GM23338 (cell line): ENCODE results near the gene SOX30. TPM values are rescaled to one million over a fixed set of nuclear protein-coding genes. Genes with fewer than 3 reads are reported as not detected.

Source experiments
- ATAC-seq: fragments of 200-7000 bp; cut with Tn5 transposase; 3 replicates; pipeline ENCODE4 v1.9.1; 2020
- DNase-seq: peaks from one replicate; pipeline ENCODE4 v3.0.0-alpha.2; 2015; ENCODE audit warnings: low spot score
- H2AFZ ChIP-seq: fragments of 200-600 bp; sonication (generic); 2 replicates; pipeline ENCODE4 v1.8.0; 2016; ENCODE audit warnings: antibody characterized with exemption, mild to moderate bottlenecking, moderate library complexity
- H3F3A ChIP-seq: fragments of 200-600 bp; sonication (generic); replicated peaks from 2 replicates; pipeline ENCODE4 v1.8.0; 2017; ENCODE audit warnings: antibody characterized with exemption, mixed run types, low read depth
- H3K27ac ChIP-seq: fragments of 200-600 bp; sonication (generic); 2 replicates; pipeline ENCODE4 v1.6.1; 2016; ENCODE audit warnings: low read depth
- H3K27me3 ChIP-seq: fragments of 200-600 bp; sonication (generic); 2 replicates; pipeline ENCODE4 v1.8.0; 2016; ENCODE audit warnings: mild to moderate bottlenecking, mixed run types, moderate library complexity; ENCODE audit not compliant: insufficient read depth
- H3K36me3 ChIP-seq: fragments of 200-600 bp; sonication (generic); 2 replicates; pipeline ENCODE4 v1.8.0; 2016; ENCODE audit warnings: mild to moderate bottlenecking; ENCODE audit not compliant: insufficient read depth
- H3K4me1 ChIP-seq: fragments of 200-600 bp; sonication (generic); 2 replicates; pipeline ENCODE4 v1.8.0; 2016; ENCODE audit warnings: mild to moderate bottlenecking, moderate library complexity; ENCODE audit not compliant: insufficient read depth
- H3K4me2 ChIP-seq: fragments of 200-600 bp; sonication (generic); 2 replicates; pipeline ENCODE4 v1.7.1; 2017; ENCODE audit warnings: mixed run types
- H3K4me3 ChIP-seq: fragments of 200-600 bp; sonication (generic); 2 replicates; pipeline ENCODE4 v1.6.1; 2016; ENCODE audit warnings: mixed run types
- H3K79me2 ChIP-seq: fragments of 200-600 bp; sonication (generic); replicated peaks from 2 replicates; pipeline ENCODE4 v1.8.0; 2017; ENCODE audit warnings: mild to moderate bottlenecking; ENCODE audit not compliant: insufficient read depth
- H3K9me2 ChIP-seq: fragments of 200-600 bp; sonication (generic); 2 replicates; pipeline ENCODE4 v1.8.0; 2017; ENCODE audit not compliant: insufficient read depth
- H4K20me1 ChIP-seq: fragments of 200-600 bp; sonication (generic); replicated peaks from 2 replicates; pipeline ENCODE4 v1.8.0; 2017; ENCODE audit warnings: mild to moderate bottlenecking; ENCODE audit not compliant: insufficient read depth
- H3K27ac Mint-ChIP-seq: 2 replicates; pipeline ENCODE4 v1.8.0; 2020; ENCODE audit warnings: inconsistent platforms, mild to moderate bottlenecking, moderate library complexity, mixed read lengths
- H3K27me3 Mint-ChIP-seq: 3 replicates; pipeline ENCODE4 v1.8.0; 2022; ENCODE audit warnings: low read depth, mild to moderate bottlenecking, moderate library complexity, mixed read lengths, inconsistent platforms; ENCODE audit not compliant: insufficient read depth, poor library complexity
- H3K36me3 Mint-ChIP-seq: 3 replicates; pipeline ENCODE4 v1.8.0; 2021; ENCODE audit warnings: low read depth, mild to moderate bottlenecking, inconsistent platforms, moderate library complexity, mixed read lengths
- H3K4me1 Mint-ChIP-seq: 3 replicates; pipeline ENCODE4 v1.8.0; 2020; ENCODE audit warnings: mild to moderate bottlenecking, inconsistent platforms, mixed read lengths
- H3K4me3 Mint-ChIP-seq: 3 replicates; pipeline ENCODE4 v1.8.0; 2021; ENCODE audit warnings: moderate library complexity, mild to moderate bottlenecking, inconsistent platforms, mixed read lengths
- H3K9me3 Mint-ChIP-seq: 3 replicates; pipeline ENCODE4 v1.8.0; 2020; ENCODE audit warnings: moderate library complexity, mild to moderate bottlenecking, inconsistent platforms, mixed read lengths
- CREB1 ChIP-seq: fragments of 250-450 bp; sonication (Bioruptor Pico); IDR thresholded peaks from 2 replicates; pipeline ENCODE4 v1.5.0; 2020; ENCODE audit warnings: low read depth, mild to moderate bottlenecking, moderate library complexity
- EZH2 ChIP-seq: fragments of 200-600 bp; sonication (generic); IDR thresholded peaks from one replicate; pipeline ENCODE4 v1.8.0; 2017; ENCODE audit warnings: antibody characterized with exemption, mild to moderate bottlenecking, low read depth; ENCODE audit not compliant: unreplicated experiment
- EZH2phosphoT487 ChIP-seq: fragments of 200-600 bp; sonication (generic); IDR thresholded peaks from one replicate; pipeline ENCODE4 v1.8.1; 2018; ENCODE audit warnings: antibody characterized with exemption; ENCODE audit not compliant: unreplicated experiment
- NANOG ChIP-seq: IDR thresholded peaks from 2 replicates; pipeline ENCODE4 v1.6.1; 2016; ENCODE audit warnings: antibody characterized with exemption, borderline replicate concordance
- POLR2AphosphoS5 ChIP-seq: IDR thresholded peaks from 2 replicates; pipeline ENCODE4 v1.6.1; 2016; ENCODE audit warnings: antibody characterized with exemption, low read depth
- REST ChIP-seq: IDR thresholded peaks from one replicate; pipeline ENCODE4 v1.6.1; 2018; ENCODE audit warnings: antibody characterized with exemption; ENCODE audit not compliant: unreplicated experiment
- STAT1 ChIP-seq: IDR thresholded peaks from one replicate; pipeline ENCODE4 v1.6.1; 2016; ENCODE audit warnings: antibody characterized with exemption; ENCODE audit not compliant: unreplicated experiment
- ZNF114 ChIP-seq: fragments of 250-450 bp; sonication (Bioruptor Pico); IDR thresholded peaks from 2 replicates; pipeline ENCODE4 v1.5.0; 2020; ENCODE audit warnings: mild to moderate bottlenecking, moderate library complexity
- ZNF331 ChIP-seq: fragments of 250-450 bp; sonication (Bioruptor Pico); IDR thresholded peaks from 2 replicates; pipeline ENCODE4 v1.5.0; 2020; ENCODE audit warnings: low read depth, mild to moderate bottlenecking, moderate library complexity
- polyA plus RNA-seq: library from polyadenylated mRNA; unstranded; fragments of >200 nt; fragmentation: Nextera tagmentation; extraction: Ambion mirVana; gene quantifications from 2 replicates; pipeline ENCODE4 v1.2.1, GENCODE V29; 2016
- total RNA-seq: library from RNA; depleted of rRNA; stranded (reverse); fragments of >200 nt; shearing (Covaris generic); gene quantifications from 2 replicates; pipeline ENCODE4 v1.2.3, GENCODE V29; 2014
- TF ChIP-seq, protein P1 (sequence below), 2 experiments: fragments of 200-600 bp in 1 of 2; sonication (generic) in 1 of 2; conservative IDR thresholded peaks; 2 replicates each; pipeline versions ENCODE4 v1.5.1 to v1.6.1; 2016 to 2017; ENCODE audit warnings: antibody characterized with exemption in 2 of 2, low read depth in 2 of 2, mild to moderate bottlenecking in 2 of 2, moderate library complexity in 1 of 2
- TF ChIP-seq, protein P2 (sequence below): IDR thresholded peaks from 2 replicates; pipeline ENCODE4 v1.6.1; 2016; ENCODE audit warnings: antibody characterized with exemption

SOX30 gene
- total and polyA plus RNA-seq, 2 experiments from 2014 or later, result 0.47 to 1.3 TPM

- Histone ChIP-seq H3K27ac (no peak overlapping the region), H3K4me3 (no peak overlapping the region), H3K4me1 (no peaks in the 10 kb centered on the region), H4K20me1 (no peaks in the 10 kb centered on the region), H3K4me2 (no peak overlapping the region), H3F3A (no peaks in the 10 kb centered on the region), H3K79me2 (no peaks in the 10 kb centered on the region), H3K36me3 (no peaks in the 10 kb centered on the region), H3K9me2 (no peaks in the 10 kb centered on the region), H2AFZ (no peak overlapping the region), H3K27me3 (no peaks in the 10 kb centered on the region)
- Mint-ChIP-seq H3K36me3 (no peaks in the 10 kb centered on the region), H3K4me1 (no peaks in the 10 kb centered on the region; the same call in 1 of the 3 replicates), H3K4me3 (no peak overlapping the region), H3K9me3 (no peaks in the 10 kb centered on the region), H3K27ac (no peak overlapping the region), H3K27me3 (no peaks in the 10 kb centered on the region)
- no peak for ATAC-seq
- no peak for DNase-seq
- TF ChIP-seq, protein P1, sequence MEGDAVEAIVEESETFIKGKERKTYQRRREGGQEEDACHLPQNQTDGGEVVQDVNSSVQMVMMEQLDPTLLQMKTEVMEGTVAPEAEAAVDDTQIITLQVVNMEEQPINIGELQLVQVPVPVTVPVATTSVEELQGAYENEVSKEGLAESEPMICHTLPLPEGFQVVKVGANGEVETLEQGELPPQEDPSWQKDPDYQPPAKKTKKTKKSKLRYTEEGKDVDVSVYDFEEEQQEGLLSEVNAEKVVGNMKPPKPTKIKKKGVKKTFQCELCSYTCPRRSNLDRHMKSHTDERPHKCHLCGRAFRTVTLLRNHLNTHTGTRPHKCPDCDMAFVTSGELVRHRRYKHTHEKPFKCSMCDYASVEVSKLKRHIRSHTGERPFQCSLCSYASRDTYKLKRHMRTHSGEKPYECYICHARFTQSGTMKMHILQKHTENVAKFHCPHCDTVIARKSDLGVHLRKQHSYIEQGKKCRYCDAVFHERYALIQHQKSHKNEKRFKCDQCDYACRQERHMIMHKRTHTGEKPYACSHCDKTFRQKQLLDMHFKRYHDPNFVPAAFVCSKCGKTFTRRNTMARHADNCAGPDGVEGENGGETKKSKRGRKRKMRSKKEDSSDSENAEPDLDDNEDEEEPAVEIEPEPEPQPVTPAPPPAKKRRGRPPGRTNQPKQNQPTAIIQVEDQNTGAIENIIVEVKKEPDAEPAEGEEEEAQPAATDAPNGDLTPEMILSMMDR (conservative IDR thresholded peaks at IDR 0.05; ENCODE audit: low read depth in 2 of 2), result no peak
These were observed 55.0 kb downstream of the SOX30 start for GRCh38 chr5:157597277-157597676.

- H3F3A ChIP-seq, result no peaks in the 10 kb centered on the region
- H3K9me3 Mint-ChIP-seq, result no peaks in the 10 kb centered on the region
- no peaks in the 10 kb centered on the region for H4K20me1 ChIP-seq
- no peaks in the 10 kb centered on the region for H3K36me3 Mint-ChIP-seq
- H3K27me3 Mint-ChIP-seq, result no peaks in the 10 kb centered on the region
- H3K27me3 ChIP-seq, result no peaks in the 10 kb centered on the region
- no peaks in the 10 kb centered on the region; the same call in 1 of the 3 replicates for H3K4me1 Mint-ChIP-seq
- H3K27ac ChIP-seq, result no peak overlapping the region
- H3K4me1 ChIP-seq, result no peaks in the 10 kb centered on the region
- ATAC-seq, result no peak
- H3K79me2 ChIP-seq, result no peaks in the 10 kb centered on the region
- no peaks in the 10 kb centered on the region for H3K9me2 ChIP-seq
- H3K4me3 Mint-ChIP-seq, result no peak overlapping the region
- H3K4me3 ChIP-seq, result no peak overlapping the region
- no peak overlapping the region for H2AFZ ChIP-seq
- H3K4me2 ChIP-seq, result no peak overlapping the region
- TF ChIP-seq CREB1 (CRISPR knock-in tag) (no peak), NANOG (no peak), REST (no peak), ZNF331 (CRISPR knock-in tag) (no peak), ZNF114 (CRISPR knock-in tag) (no peak), EZH2phosphoT487 (no peak), POLR2AphosphoS5 (no peak), EZH2 (no peak), STAT1 (no peak)
- TF ChIP-seq, protein P2, sequence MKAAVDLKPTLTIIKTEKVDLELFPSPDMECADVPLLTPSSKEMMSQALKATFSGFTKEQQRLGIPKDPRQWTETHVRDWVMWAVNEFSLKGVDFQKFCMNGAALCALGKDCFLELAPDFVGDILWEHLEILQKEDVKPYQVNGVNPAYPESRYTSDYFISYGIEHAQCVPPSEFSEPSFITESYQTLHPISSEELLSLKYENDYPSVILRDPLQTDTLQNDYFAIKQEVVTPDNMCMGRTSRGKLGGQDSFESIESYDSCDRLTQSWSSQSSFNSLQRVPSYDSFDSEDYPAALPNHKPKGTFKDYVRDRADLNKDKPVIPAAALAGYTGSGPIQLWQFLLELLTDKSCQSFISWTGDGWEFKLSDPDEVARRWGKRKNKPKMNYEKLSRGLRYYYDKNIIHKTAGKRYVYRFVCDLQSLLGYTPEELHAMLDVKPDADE, result no peak
- TF ChIP-seq, protein P1 (conservative IDR thresholded peaks at IDR 0.05; ENCODE audit: low read depth in 2 of 2), result no peak
- H3K27ac Mint-ChIP-seq, result no peak overlapping the region
- no peaks in the 10 kb centered on the region for H3K36me3 ChIP-seq
- no peak for DNase-seq
These were observed 55.8 kb downstream of the SOX30 start for GRCh38 chr5:157596487-157596886.
